A673 (cell line): Measurements from ENCODE around the gene NEK1. TPM values are rescaled to one million over a fixed set of nuclear protein-coding genes. Genes with fewer than 3 reads are reported as not detected.

Source experiments
- BruUV-seq: library from RNA; stranded (reverse); fragments of 400-500 nt; replicated peaks from 2 replicates; lab custom pipeline; 2021; lab: Mats Ljungman, UMichigan
- CTCF ChIA-PET: fragments of 300-600 bp; sonication (Branson Sonifier 250); formaldehyde crosslinking; loops from one replicate; lab custom pipeline; 2022; ENCODE audit warnings: antibody characterized with exemption; lab: Charles Lee
- POLR2A ChIA-PET: fragments of 300-600 bp; sonication (Branson Sonifier 250); formaldehyde crosslinking; loops from one replicate; lab custom pipeline; 2022; ENCODE audit warnings: antibody characterized with exemption; ENCODE audit not compliant: low non-redundant PET; lab: Charles Lee
- DNase-seq: peaks from one replicate; pipeline ENCODE4 v3.0.0-alpha.2; 2015; ENCODE audit warnings: low spot score
- H3K27ac ChIP-seq: fragments of 200-600 bp; sonication (generic); 2 replicates; pipeline ENCODE4 v1.5.1; 2016; ENCODE audit warnings: mixed run types, low read depth, mild to moderate bottlenecking, mixed read lengths, antibody characterized with exemption, low read length; ENCODE audit not compliant: poor library complexity, severe bottlenecking
- H3K27me3 ChIP-seq: fragments of 200-600 bp; sonication (generic); replicated peaks from 2 replicates; pipeline ENCODE4 v1.6.1; 2017; ENCODE audit warnings: mixed run types, low read depth, mild to moderate bottlenecking, mixed read lengths, antibody characterized with exemption, low read length; ENCODE audit not compliant: insufficient read depth, poor library complexity
- H3K36me3 ChIP-seq: fragments of 200-600 bp; sonication (generic); 2 replicates; pipeline ENCODE4 v1.6.1; 2016; ENCODE audit warnings: mixed run types, mild to moderate bottlenecking, mixed read lengths, antibody characterized with exemption, low read length; ENCODE audit not compliant: insufficient read depth, poor library complexity, severe bottlenecking
- H3K4me1 ChIP-seq: fragments of 200-600 bp; sonication (generic); 2 replicates; pipeline ENCODE4 v1.6.1; 2017; ENCODE audit warnings: mixed run types, mild to moderate bottlenecking, mixed read lengths, antibody characterized with exemption, low read length; ENCODE audit not compliant: insufficient read depth, poor library complexity, severe bottlenecking
- H3K4me3 ChIP-seq: fragments of 200-600 bp; sonication (generic); 2 replicates; pipeline ENCODE4 v1.5.1; 2016; ENCODE audit warnings: low read depth, mixed run types, mild to moderate bottlenecking, mixed read lengths, low read length; ENCODE audit not compliant: poor library complexity, severe bottlenecking
- H3K9me3 ChIP-seq: fragments of 200-600 bp; sonication (generic); 2 replicates; pipeline ENCODE4 v1.6.1; 2016; ENCODE audit warnings: mixed run types, low read depth, mild to moderate bottlenecking, mixed read lengths, antibody characterized with exemption, low read length; ENCODE audit not compliant: poor library complexity, severe bottlenecking
- CTCF ChIP-seq: fragments of 300-800, 200-600 bp; sonication (generic); conservative IDR thresholded peaks from 2 replicates; pipeline ENCODE4 v1.5.1; 2017; ENCODE audit warnings: low read depth, mild to moderate bottlenecking, antibody characterized with exemption, low read length, moderate library complexity, mixed read lengths
- EZH2 ChIP-seq: fragments of 200-600 bp; sonication (generic); IDR thresholded peaks from 2 replicates; pipeline ENCODE4 v1.6.1; 2017; ENCODE audit warnings: borderline replicate concordance, low read depth, mild to moderate bottlenecking, mixed read lengths, antibody characterized with exemption, low read length; ENCODE audit not compliant: poor library complexity, severe bottlenecking
- intact Hi-C: fragments of 100-400 bp; cut with micrococcal nuclease; formaldehyde crosslinking; loops from one replicate; pipeline ENCODE4 v1.10.0; 2022; ENCODE audit not compliant: unreplicated experiment
- total RNA-seq: library from RNA; stranded (reverse); gene quantifications from 2 replicates; pipeline ENCODE4 v1.2.3, GENCODE V29; 2021

NEK1 gene
- total RNA-seq, 1 experiment from 2014 or later = 12.9 TPM

DNA sequence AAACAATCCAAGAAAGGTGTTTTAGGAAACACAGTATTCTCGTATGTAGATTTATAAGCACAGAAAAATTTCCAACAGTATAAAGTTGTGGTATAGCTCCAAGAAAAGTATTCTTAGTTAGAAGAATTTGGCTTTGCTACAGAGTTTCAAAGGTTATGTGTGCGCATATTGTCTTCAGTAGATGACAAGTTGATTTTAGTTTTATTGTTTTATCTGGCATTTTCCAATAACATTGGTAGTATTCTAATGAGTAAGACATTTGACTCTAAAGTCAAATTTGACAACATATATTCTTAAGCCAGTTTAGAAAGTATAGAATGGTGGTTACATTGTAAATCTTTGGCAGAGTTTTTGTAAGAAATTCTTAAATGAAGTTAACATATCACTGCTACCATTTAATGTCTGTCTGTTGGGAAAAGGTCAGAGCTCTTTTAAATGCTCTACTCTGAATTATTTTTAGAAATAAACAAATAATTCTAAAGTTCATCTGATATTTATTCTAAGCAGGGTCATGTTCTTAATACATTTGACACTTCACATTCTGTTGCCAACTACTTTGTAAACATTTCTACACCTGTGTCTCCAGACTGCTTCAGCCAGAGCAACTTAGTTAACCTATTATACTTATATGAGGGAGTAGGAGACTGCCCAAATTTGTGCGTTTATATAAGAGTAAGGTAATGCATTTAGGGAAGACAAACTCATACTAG is 38.0 kb upstream of the NEK1 start:
- no peak overlapping the region for H3K27ac ChIP-seq
- ChIA-PET POLR2A (no interaction called here), CTCF (no interaction called here)
- H3K9me3 ChIP-seq = no peaks in the 10 kb centered on the region
- DNase-seq = no peak
- no peaks in the 10 kb centered on the region for H3K36me3 ChIP-seq
- intact Hi-C loops = no loop called here
- no peaks in the 10 kb centered on the region for H3K4me1 ChIP-seq
- no peak overlapping the region for H3K4me3 ChIP-seq
- no peaks in the 10 kb centered on the region for H3K27me3 ChIP-seq
- BruUV-seq = no TSS peak
- no peak for TF ChIP-seq CTCF
- TF ChIP-seq EZH2 = no peak

DNA sequence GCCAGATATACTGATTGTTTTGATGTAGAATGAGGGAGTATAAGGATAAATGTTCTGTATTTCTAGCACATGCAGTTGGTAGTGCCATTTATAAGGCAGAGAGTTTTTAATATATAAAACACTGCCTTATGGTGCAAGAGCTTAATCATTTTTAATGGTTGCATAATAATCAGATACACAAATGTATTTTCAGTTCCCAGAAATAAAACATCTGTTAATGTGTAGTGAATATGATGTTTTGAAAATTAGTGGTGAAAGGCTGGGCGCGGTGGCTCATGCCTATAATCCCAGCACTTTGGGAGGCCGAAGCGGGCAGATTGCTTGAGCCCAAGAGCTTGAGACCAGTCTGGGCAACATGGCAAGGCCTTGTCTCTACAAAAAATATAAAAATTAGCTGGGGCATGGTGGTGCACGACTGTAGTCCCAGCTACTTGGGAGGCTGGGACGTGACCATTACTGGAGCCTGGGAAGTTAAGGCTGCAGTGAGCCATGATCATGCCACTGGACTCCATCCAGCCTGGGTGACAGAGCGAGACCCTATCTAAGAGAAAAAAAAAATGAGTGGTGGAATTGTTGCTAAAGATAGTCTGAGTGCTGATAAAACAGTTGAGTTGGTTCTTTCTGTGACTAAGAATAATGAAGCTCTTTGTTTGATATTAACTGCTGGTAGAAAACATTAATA is 37.3 kb upstream of the NEK1 start:
- ChIA-PET POLR2A (no interaction called here), CTCF (no interaction called here)
- intact Hi-C loops = no loop called here
- H3K27me3 ChIP-seq = no peaks in the 10 kb centered on the region
- no peaks in the 10 kb centered on the region for H3K36me3 ChIP-seq
- no peak overlapping the region for H3K27ac ChIP-seq
- H3K9me3 ChIP-seq = no peaks in the 10 kb centered on the region
- TF ChIP-seq EZH2 = no peak
- DNase-seq = no peak
- H3K4me1 ChIP-seq = no peaks in the 10 kb centered on the region
- no peak overlapping the region for H3K4me3 ChIP-seq
- BruUV-seq = no TSS peak

- intact Hi-C loops = no loop called here
- TF ChIP-seq CTCF = no peak
- no peak for TF ChIP-seq EZH2
- Histone ChIP-seq H3K4me3 (no peak overlapping the region), H3K9me3 (no peaks in the 10 kb centered on the region), H3K27me3 (no peaks in the 10 kb centered on the region), H3K36me3 (no peaks in the 10 kb centered on the region), H3K27ac (no peak overlapping the region), H3K4me1 (no peaks in the 10 kb centered on the region)
- no peak for DNase-seq
- POLR2A ChIA-PET = no interaction called here
- BruUV-seq = no TSS peak
- CTCF ChIA-PET = no interaction called here
Measured at GRCh38 chr4:169645627-169646026, 33.2 kb upstream of the NEK1 start.

- no peak overlapping the region for H3K27ac ChIP-seq
- H3K4me1 ChIP-seq = peaks cover 6% of the 10 kb centered on the region
- H3K27me3 ChIP-seq = no peaks in the 10 kb centered on the region
- CTCF ChIA-PET = no interaction called here
- intact Hi-C loops = no loop called here
- no peak overlapping the region for H3K4me3 ChIP-seq
- no peaks in the 10 kb centered on the region for H3K9me3 ChIP-seq
- POLR2A ChIA-PET = no interaction called here
- TF ChIP-seq CTCF (no peak), EZH2 (no peak)
- no peaks in the 10 kb centered on the region for H3K36me3 ChIP-seq
- no TSS peak for BruUV-seq
- no peak for DNase-seq
Measured at GRCh38 chr4:169644802-169645201, 32.4 kb upstream of the NEK1 start.
